NCI-H146 (cell line): ENCODE data around the gene ANTXRL.
"Not testable (repeated sequence)": the region's sequence is repeated elsewhere in the genome, so short reads cannot be mapped to it uniquely, and the experiment has no call there.

Source experiments
- DNase-seq: peaks from one replicate; lab custom pipeline; 2025; lab: John Stamatoyannopoulos, UW

Gene ANTXRL

GRCh38 chr10:46273506-46274477 is 13.0 kb upstream of the ANTXRL start:
- DNase-seq: no peak

GRCh38 chr10:46277840-46278239 is 9.0 kb upstream of the ANTXRL start:
- no peak for DNase-seq

GRCh38 chr10:46282421-46282831 is 4.4 kb upstream of the ANTXRL start:
- not testable (repeated sequence) for DNase-seq

- peak; percentile 27 for DNase-seq
These were observed 3.8 kb upstream of the ANTXRL start for GRCh38 chr10:46282842-46283574.

- DNase-seq: no peak
These were observed 3.1 kb upstream of the ANTXRL start for GRCh38 chr10:46283580-46284285.

GRCh38 chr10:46284286-46285229 is 2.2 kb upstream of the ANTXRL start:
- DNase-seq: peak; percentile 72

- no peak for DNase-seq
These were observed 1.5 kb upstream of the ANTXRL start for GRCh38 chr10:46285300-46285699.

- DNase-seq: no peak
These were observed 704 bp upstream of the ANTXRL start for GRCh38 chr10:46285966-46286620.

GRCh38 chr10:46287846-46288477 is 1.2 kb downstream of the ANTXRL start:
- no peak for DNase-seq

- DNase-seq: no peak
These were observed 1.9 kb downstream of the ANTXRL start for GRCh38 chr10:46288601-46289206.

GRCh38 chr10:46289209-46289810 is 2.5 kb downstream of the ANTXRL start:
- no peak for DNase-seq

- no peak for DNase-seq
These were observed 3.5 kb downstream of the ANTXRL start for GRCh38 chr10:46290101-46290886.

GRCh38 chr10:46291817-46292572 is 5.2 kb downstream of the ANTXRL start:
- no peak for DNase-seq

- no peak for DNase-seq
These were observed 5.8 kb downstream of the ANTXRL start for GRCh38 chr10:46292573-46293023.

- DNase-seq: no peak
These were observed 6.4 kb downstream of the ANTXRL start for GRCh38 chr10:46293228-46293627.

GRCh38 chr10:46293832-46294640 is 7.2 kb downstream of the ANTXRL start:
- DNase-seq: no peak
